Measurements from ENCODE around the gene RFT1. TPM values are rescaled to one million over a fixed set of nuclear protein-coding genes. Genes with fewer than 3 reads are reported as not detected.

The RFT1 gene
- polyA plus RNA-seq (25.5 to 34.4 TPM (median 29.6 TPM) in 3 replicates), polyA minus RNA-seq (64.9 to 81.4 TPM (median 66.8 TPM) in 3 replicates)
- 6.3 TPM for polyA plus RNA-seq (2011; ENCODE audit: low read depth)
- polyA plus RNA-seq (2011; cell fraction: cytosol; rRNA removed): 10.9 and 14.9 TPM in 2 replicates
- 27.1 and 29.6 TPM in 2 replicates for polyA plus RNA-seq (2011; cell fraction: nucleus; rRNA removed)
- 14.1 and 24.9 TPM in 2 replicates for polyA plus RNA-seq (2012; ENCODE audit: low replicate concordance)
- polyA minus RNA-seq (2011; cell fraction: cytosol; rRNA and poly(A)+ RNA removed): 28.0 TPM
- 14.2 and 27.4 TPM in 2 replicates for polyA minus RNA-seq (2011; cell fraction: nucleus; rRNA and poly(A)+ RNA removed)

- Histone ChIP-seq H3K36me3 (ENCODE audit: control insufficient read depth in 2 of 2, extremely low read depth in 1 of 2, insufficient read depth in 2 of 2, low read length in 2 of 2) (peaks cover 4 to 7% of the 10 kb centered on the region in 2 experiments), H3K27ac (ENCODE audit: control insufficient read depth, insufficient read depth, low read length) (peak within 1 kb of the TSS; percentile 95), H3K9me1 (ENCODE audit: control insufficient read depth, extremely low read depth, insufficient read depth, low read length) (no peaks in the 10 kb centered on the region), H2AFZ (ENCODE audit: control insufficient read depth, low read length) (peak within 1 kb of the TSS; percentile 91), H3K4me2 (ENCODE audit: control insufficient read depth, extremely low read depth, insufficient read depth, low read depth, low read length) (peak within 1 kb of the TSS; percentile 96), H3K27me3 (ENCODE audit: control insufficient read depth, extremely low read depth, insufficient read depth, low read length) (no peaks in the 10 kb centered on the region), H3K79me2 (ENCODE audit: control insufficient read depth, insufficient read depth, low read length) (peaks cover 20% of the 10 kb centered on the region), H3K9ac (ENCODE audit: control insufficient read depth, extremely low read depth, insufficient read depth, low read length) (peak within 1 kb of the TSS; percentile 92), H3K4me1 (ENCODE audit: control insufficient read depth, extremely low read depth, insufficient read depth, low read length) (peaks cover 19% of the 10 kb centered on the region), H4K20me1 (ENCODE audit: control insufficient read depth, extremely low read depth, insufficient read depth, low read length) (no peaks in the 10 kb centered on the region), H3K4me3 (ENCODE audit: control insufficient read depth in 2 of 3, extremely low read depth in 1 of 3, insufficient read depth in 2 of 3, low read depth in 1 of 3, low read length in 3 of 3) (peak within 1 kb of the TSS; percentile 86 to 98 (median 90)), H3K9me3 (ENCODE audit: control insufficient read depth, low read depth, low read length) (no peaks in the 10 kb centered on the region)
- TF ChIP-seq CTCF (optimal IDR thresholded peaks at IDR 0.05 in 1 of 3, IDR thresholded peaks at IDR 0.05 in 1 of 3, conservative IDR thresholded peaks at IDR 0.05 in 1 of 3; ENCODE audit: extremely low read depth in 1 of 3, insufficient read depth in 2 of 3, low read length in 3 of 3) (peak in 1 of 3 experiments; percentile 7), EZH2 (IDR thresholded peaks at IDR 0.05; ENCODE audit: low read length) (no peak)
- FAIRE-seq (peak; percentile 55), DNase-seq (ENCODE audit: low read depth, low spot score) (no peak)
- dilution Hi-C loops (cut with MboI; ENCODE audit: extremely low pct_ligation_motif_present, low sequenced_read_pairs): no loop called here
Observed at GRCh38 chr3:53130179-53131061, at the start of gene RFT1. Gene RFT1 (minus strand): TSS chr3:53130435. CDS start chr3:53130400, 35 bp downstream.

GRCh38 chr3:53179580-53179979, 49.3 kb upstream of the RFT1 start:
- peaks cover 18 to 40% of the 10 kb centered on the region in 2 experiments for H3K36me3 ChIP-seq (ENCODE audit: control insufficient read depth in 2 of 2, extremely low read depth in 1 of 2, insufficient read depth in 2 of 2, low read length in 2 of 2)

More at GRCh38 chr3:53179580-53179979, 49.3 kb upstream of the RFT1 start:
- Histone ChIP-seq H3K9me3 (ENCODE audit: control insufficient read depth, low read depth, low read length) (no peaks in the 10 kb centered on the region), H2AFZ (ENCODE audit: control insufficient read depth, low read length) (no peak overlapping the region), H3K9ac (ENCODE audit: control insufficient read depth, extremely low read depth, insufficient read depth, low read length) (no peak overlapping the region), H3K9me1 (ENCODE audit: control insufficient read depth, extremely low read depth, insufficient read depth, low read length) (no peaks in the 10 kb centered on the region), H3K4me3 (ENCODE audit: control insufficient read depth in 2 of 3, extremely low read depth in 1 of 3, insufficient read depth in 2 of 3, low read depth in 1 of 3, low read length in 3 of 3) (no peak overlapping the region), H3K27me3 (ENCODE audit: control insufficient read depth, extremely low read depth, insufficient read depth, low read length) (no peaks in the 10 kb centered on the region), H3K79me2 (ENCODE audit: control insufficient read depth, insufficient read depth, low read length) (no peaks in the 10 kb centered on the region), H3K27ac (ENCODE audit: control insufficient read depth, insufficient read depth, low read length) (no peak overlapping the region), H3K4me2 (ENCODE audit: control insufficient read depth, extremely low read depth, insufficient read depth, low read depth, low read length) (no peak overlapping the region), H3K4me1 (ENCODE audit: control insufficient read depth, extremely low read depth, insufficient read depth, low read length) (no peaks in the 10 kb centered on the region), H4K20me1 (ENCODE audit: control insufficient read depth, extremely low read depth, insufficient read depth, low read length) (peaks cover 2% of the 10 kb centered on the region)
- FAIRE-seq (no peak), DNase-seq (ENCODE audit: low read depth, low spot score) (no peak)
- dilution Hi-C loops (cut with MboI; ENCODE audit: extremely low pct_ligation_motif_present, low sequenced_read_pairs): no loop called here
- TF ChIP-seq EZH2 (IDR thresholded peaks at IDR 0.05; ENCODE audit: low read length) (no peak), CTCF (optimal IDR thresholded peaks at IDR 0.05 in 1 of 3, IDR thresholded peaks at IDR 0.05 in 1 of 3, conservative IDR thresholded peaks at IDR 0.05 in 1 of 3; ENCODE audit: extremely low read depth in 1 of 3, insufficient read depth in 2 of 3, low read length in 3 of 3) (no peak)

Measured in keratinocyte (primary cell).